GM12878 (cell line): ENCODE results near the gene SLC6A9. TPM values are rescaled to one million over a fixed set of nuclear protein-coding genes. Genes with fewer than 3 reads are reported as not detected.

Experiments
- ATAC-seq: fragments of 200-7000 bp; cut with Tn5 transposase; 3 replicates; pipeline ENCODE4 v1.9.1; 2020; ENCODE audit warnings: mild to moderate bottlenecking, moderate library complexity
- BruUV-seq: library from RNA; stranded (reverse); fragments of 400-500 nt; replicated peaks from 2 replicates; lab custom pipeline; 2021; lab: Mats Ljungman, UMichigan
- CTCF ChIA-PET: fragments of 300-600 bp; sonication (Branson Sonifier 250); formaldehyde crosslinking; extraction: SDS; loops from one replicate; lab custom pipeline; 2021; ENCODE audit warnings: inconsistent platforms; lab: Yijun Ruan, JAX
- POLR2A ChIA-PET: fragments of 350-600 bp; formaldehyde crosslinking; extraction: SDS; loops from one replicate; lab custom pipeline; 2021; ENCODE audit warnings: inconsistent platforms; lab: Charles Lee
- RAD21 ChIA-PET: fragments of 300-600 bp; sonication (Branson Sonifier 250); formaldehyde crosslinking; loops from one replicate; lab custom pipeline; 2023; ENCODE audit warnings: antibody characterized with exemption; ENCODE audit not compliant: unreplicated experiment; lab: Charles Lee
- SMC1A ChIA-PET: fragments of 300-600 bp; sonication (Branson Sonifier 250); formaldehyde crosslinking; loops from one replicate; lab custom pipeline; 2023; ENCODE audit not compliant: unreplicated experiment, uncharacterized antibody; lab: Charles Lee
- DNase-seq: peaks from one replicate; pipeline ENCODE4 v3.0.0-alpha.2; 2011; ENCODE audit warnings: low read depth, low spot score
- FAIRE-seq: peaks from 3 replicates; lab custom pipeline; 2011; peaks lifted over from hg19 to GRCh38; lab: Jason Lieb, UNC
- H2AFZ ChIP-seq: 2 replicates; pipeline ENCODE4 v1.6.0; 2011; ENCODE audit warnings: low read depth, low read length, control low read depth; ENCODE audit not compliant: control insufficient read depth
- H3K27ac ChIP-seq: 2 replicates; pipeline ENCODE4 v1.5.1; 2011; ENCODE audit warnings: control low read depth; ENCODE audit not compliant: control insufficient read depth, insufficient read depth
- H3K27me3 ChIP-seq, 2 experiments: replicated peaks in 1 of 2; 2 replicates each; pipeline versions ENCODE4 v1.6.0 to v1.6.1; 2011; ENCODE audit warnings: low read length in 1 of 2; ENCODE audit not compliant: control insufficient read depth in 2 of 2, insufficient read depth in 2 of 2
- H3K36me3 ChIP-seq, 2 experiments: 2 replicates each; pipeline ENCODE4 v1.5.1; 2011; ENCODE audit warnings: low read length in 1 of 2; ENCODE audit not compliant: control insufficient read depth in 2 of 2, insufficient read depth in 2 of 2
- H3K4me1 ChIP-seq: 2 replicates; pipeline ENCODE4 v1.6.1; 2011; ENCODE audit warnings: mild to moderate bottlenecking, low read length, moderate library complexity, mixed read lengths; ENCODE audit not compliant: control insufficient read depth, insufficient read depth
- H3K4me2 ChIP-seq: 2 replicates; pipeline ENCODE4 v1.6.0; 2011; ENCODE audit warnings: control low read depth; ENCODE audit not compliant: control insufficient read depth, insufficient read depth
- H3K4me3 ChIP-seq: fragments of 200-600 bp; sonication (generic); 2 replicates; pipeline ENCODE4 v1.5.1; 2016
- H3K79me2 ChIP-seq: 2 replicates; pipeline ENCODE4 v1.6.0; 2011; ENCODE audit warnings: low read length; ENCODE audit not compliant: control insufficient read depth, insufficient read depth
- H3K9ac ChIP-seq: 2 replicates; pipeline ENCODE4 v1.8.0; 2011; ENCODE audit warnings: low read length, control low read depth, mixed read lengths; ENCODE audit not compliant: control insufficient read depth, insufficient read depth
- H3K9me3 ChIP-seq: replicated peaks from 3 replicates; pipeline ENCODE4 v1.5.1; 2011; ENCODE audit warnings: mild to moderate bottlenecking, low read length; ENCODE audit not compliant: control insufficient read depth, insufficient read depth
- H4K20me1 ChIP-seq: 2 replicates; pipeline ENCODE4 v1.6.0; 2011; ENCODE audit not compliant: control insufficient read depth, insufficient read depth
- ASH2L ChIP-seq: fragments of 300-600, 200-600 bp; sonication (generic); IDR thresholded peaks from 2 replicates; pipeline ENCODE4 v1.6.1; 2017; ENCODE audit warnings: low read depth, mild to moderate bottlenecking, borderline replicate concordance
- ATF7 ChIP-seq: fragments of 450-650 bp; IDR thresholded peaks from 2 replicates; pipeline ENCODE4 v1.6.1; 2016; ENCODE audit warnings: low read depth, mild to moderate bottlenecking
- BHLHE40 ChIP-seq, 2 experiments: fragments of 450-650 bp in 1 of 2; IDR thresholded peaks; 2 replicates each; pipeline ENCODE4 v1.6.1; 2011 to 2017; ENCODE audit warnings: low read depth in 2 of 2, borderline replicate concordance in 1 of 2, improper control_type of control experiment in 1 of 2, low read length in 1 of 2, mild to moderate bottlenecking in 1 of 2
- E2F4 ChIP-seq: IDR thresholded peaks from 2 replicates; pipeline ENCODE4 v1.6.1; 2012; ENCODE audit warnings: low read depth, low read length, improper control_type of control experiment
- EED ChIP-seq: sonication (generic); IDR thresholded peaks from 2 replicates; pipeline ENCODE4 v1.6.1; 2016; ENCODE audit warnings: antibody characterized with exemption, low read depth
- EZH2 ChIP-seq: IDR thresholded peaks from 2 replicates; pipeline ENCODE4 v1.6.1; 2012; ENCODE audit warnings: low read depth, mild to moderate bottlenecking, control low read depth, inconsistent platforms, low read length, borderline replicate concordance; ENCODE audit not compliant: control insufficient read depth
- NR2C2 ChIP-seq: IDR thresholded peaks from 2 replicates; pipeline ENCODE4 v1.6.1; 2011; ENCODE audit warnings: borderline replicate concordance, low read depth; ENCODE audit not compliant: control insufficient read depth, insufficient read length
- RBBP5 ChIP-seq: fragments of 200-600 bp; sonication (generic); conservative IDR thresholded peaks from 2 replicates; pipeline ENCODE4 v1.6.1; 2016
- SIX5 ChIP-seq: IDR thresholded peaks from 2 replicates; pipeline ENCODE4 v1.6.1; 2011; ENCODE audit warnings: mild to moderate bottlenecking, low read depth, low read length, moderate library complexity; ENCODE audit not compliant: severe bottlenecking
- SP1 ChIP-seq: IDR thresholded peaks from one replicate; pipeline ENCODE4 v1.6.1; 2011; ENCODE audit warnings: low read depth, low read length
- WGBS: methylation state at CpG from one replicate; pipeline ENCODE4 v1.1.6; 2016; ENCODE audit warnings: low lambda C conversion rate; ENCODE audit not compliant: insufficient replicate concordance, insufficient coverage; ENCODE audit errors: missing lambda C conversion rate; 5-methylcytosine and 5-hydroxymethylcytosine counted together
- in situ Hi-C: fragments of 300-500 bp; cut with MboI; formaldehyde crosslinking; loops from 9 replicates; pipeline ENCODE4 v1.14.3; 2018; ENCODE audit warnings: mixed read lengths
- intact Hi-C: fragments of 100-400 bp; cut with micrococcal nuclease; formaldehyde crosslinking; loops from one replicate; pipeline ENCODE4 v1.14.2; 2022; ENCODE audit not compliant: unreplicated experiment
- polyA plus RNA-seq, 11 experiments: library from polyadenylated mRNA; depleted of rRNA in 4 of 11; unstranded in 6 of 11; stranded (reverse) in 5 of 11; fragments of >200 nt; fragmentation: Nextera tagmentation in 4 of 11; fragmentation: Illumina TruSeq in 1 of 11; extraction: Ambion mirVana in 4 of 11; extraction: Trizol in 1 of 11; gene quantifications; 1 replicate in 1 of 11; 2 replicates in 10 of 11; pipeline versions ENCODE4 v1.2.1 to v1.2.3, GENCODE V29; 2011 to 2016; ENCODE audit warnings: inconsistent platforms in 2 of 11, missing spikeins in 2 of 11, low read depth in 1 of 11
- total RNA-seq, 4 experiments: library from RNA; depleted of rRNA in 3 of 4; stranded (reverse); fragments of >200 nt in 3 of 4; fragmentation: Illumina TruSeq in 1 of 4; extraction: Trizol in 1 of 4; gene quantifications; 2 replicates each; pipeline versions ENCODE4 v1.2.1 to v1.2.3, GENCODE V29; 2013 to 2021

The SLC6A9 gene
- total and polyA plus RNA-seq, 10 of the 15 experiments (the other 5 are each of a cell fraction or from before 2014, with no cell fraction given) = 0.02 to 2.0 (median 0.63) TPM

GRCh38 chr1:44049839-44050238, 18.6 kb upstream of the SLC6A9 start:
- DNase-seq = no peak
- H3K4me2 ChIP-seq = no peak overlapping the region
- RAD21 ChIA-PET = interaction anchor here (2.1 to 3.6 kb wide), 2 partner anchors 13 to 115 kb away, joined by 6 to 14 read pairs; no protein-coding TSS in a partner anchor
- no peaks in the 10 kb centered on the region for H3K4me1 ChIP-seq
- H3K9me3 ChIP-seq = no peaks in the 10 kb centered on the region
- SMC1A ChIA-PET = interaction anchor here (1.2 to 3.4 kb wide), 5 partner anchors 13 to 286 kb away, joined by 3 to 19 read pairs (median 6); no protein-coding TSS in a partner anchor
- POLR2A ChIA-PET = no interaction called here
- no peak overlapping the region for H3K27ac ChIP-seq
- TF ChIP-seq ASH2L (no peak), E2F4 (no peak), EZH2 (no peak), NR2C2 (no peak), BHLHE40 (IDR thresholded peaks at IDR 0.05; ENCODE audit: borderline replicate concordance in 1 of 2, low read depth in 2 of 2, low read length in 1 of 2) (no peak), RBBP5 (no peak), SIX5 (no peak), ATF7 (no peak), EED (no peak), SP1 (no peak)
- H3K27me3 ChIP-seq = no peaks in the 10 kb centered on the region
- no TSS peak for BruUV-seq
- CTCF ChIA-PET = interaction anchor here (1.2 to 12.6 kb wide), 5 partner anchors 14 to 285 kb away, joined by 3 to 167 read pairs (median 36); no protein-coding TSS in a partner anchor
- no peaks in the 10 kb centered on the region for H3K36me3 ChIP-seq
- WGBS = 44% methylated on average over 2 of the region's 2 CpGs
- no peak overlapping the region for H3K4me3 ChIP-seq
- no peak for FAIRE-seq
- no peak for ATAC-seq
- H3K9ac ChIP-seq = no peak overlapping the region
- intact Hi-C loops (no loop called here), in situ Hi-C loops (no loop called here)
- no peaks in the 10 kb centered on the region for H4K20me1 ChIP-seq
- H3K79me2 ChIP-seq = no peaks in the 10 kb centered on the region
- H2AFZ ChIP-seq = no peak overlapping the region
